Measurements from ENCODE around the gene CUEDC1.
"Not testable (repeated sequence)": the region's sequence is repeated elsewhere in the genome, so short reads cannot be mapped to it uniquely, and the experiment has no call there.

The CUEDC1 gene

GRCh38 chr17:57937492-57937891 is 17.7 kb downstream of the CUEDC1 start:
- no peak for DNase-seq

GRCh38 chr17:57935833-57936807 is 19.1 kb downstream of the CUEDC1 start:
- peak; percentile 65 for DNase-seq

- no peak for DNase-seq
Measured at GRCh38 chr17:57931488-57932137, 23.6 kb downstream of the CUEDC1 start.

DNA sequence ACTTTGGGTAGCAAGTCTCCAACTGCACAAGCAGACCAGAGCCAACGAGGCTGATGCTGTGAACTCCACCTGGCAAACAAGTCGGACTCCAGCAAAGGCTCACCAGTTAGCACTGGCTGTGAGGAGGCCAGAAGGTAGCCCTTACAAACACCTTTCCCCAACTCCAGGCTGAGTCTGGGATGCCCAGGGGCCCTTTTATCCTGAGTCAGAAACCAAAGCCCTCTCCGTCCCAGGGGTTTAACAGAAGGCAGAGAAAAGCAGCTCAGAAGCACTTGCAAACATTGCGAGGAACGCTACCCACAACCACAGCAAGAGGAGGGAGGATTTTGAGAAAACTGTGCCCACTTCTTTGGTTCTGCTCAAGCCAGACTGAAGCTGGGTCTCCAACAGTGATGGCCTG is 25.0 kb downstream of the CUEDC1 start:
- no peak for DNase-seq

- no peak for DNase-seq
Measured at GRCh38 chr17:57929386-57929785, 25.8 kb downstream of the CUEDC1 start.

- DNase-seq = no peak
Measured at GRCh38 chr17:57928928-57929327, 26.3 kb downstream of the CUEDC1 start.

DNA sequence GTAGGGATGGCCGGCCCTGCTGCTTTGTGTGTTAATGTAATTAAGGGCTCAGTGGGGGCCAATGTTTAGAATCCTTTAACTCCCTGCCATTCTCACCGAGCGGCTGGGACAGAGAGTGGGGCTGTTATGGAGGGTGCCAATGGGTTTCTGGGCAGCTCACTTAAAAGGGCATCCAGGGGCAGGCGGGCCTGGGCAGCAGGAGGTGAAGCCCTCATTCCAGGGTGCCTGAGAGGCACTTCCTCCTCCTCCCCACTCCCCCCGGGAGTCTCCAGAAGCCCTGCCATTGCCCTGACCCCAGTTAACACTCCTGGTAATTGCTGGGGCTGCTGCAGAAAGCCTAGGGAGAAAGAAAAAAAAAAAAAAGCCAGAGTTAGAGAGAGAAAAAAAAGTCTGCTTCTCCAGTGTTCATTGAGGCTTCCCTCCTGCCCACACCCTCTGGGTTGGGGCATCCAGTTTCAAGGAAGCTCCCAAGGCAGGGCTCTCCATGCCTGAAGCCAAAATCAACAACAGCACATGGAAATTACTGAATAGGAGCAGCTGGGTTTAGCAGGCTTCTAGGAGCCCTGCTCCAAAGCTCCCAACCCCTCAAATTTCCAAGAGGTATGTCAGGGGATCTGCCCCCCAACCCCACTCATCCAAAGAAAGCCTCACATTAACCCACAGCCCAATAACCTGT is 28.0 kb downstream of the CUEDC1 start:
- DNase-seq = peak; percentile 73

GRCh38 chr17:57926723-57927047 is 28.5 kb downstream of the CUEDC1 start:
- no peak for DNase-seq

DNA sequence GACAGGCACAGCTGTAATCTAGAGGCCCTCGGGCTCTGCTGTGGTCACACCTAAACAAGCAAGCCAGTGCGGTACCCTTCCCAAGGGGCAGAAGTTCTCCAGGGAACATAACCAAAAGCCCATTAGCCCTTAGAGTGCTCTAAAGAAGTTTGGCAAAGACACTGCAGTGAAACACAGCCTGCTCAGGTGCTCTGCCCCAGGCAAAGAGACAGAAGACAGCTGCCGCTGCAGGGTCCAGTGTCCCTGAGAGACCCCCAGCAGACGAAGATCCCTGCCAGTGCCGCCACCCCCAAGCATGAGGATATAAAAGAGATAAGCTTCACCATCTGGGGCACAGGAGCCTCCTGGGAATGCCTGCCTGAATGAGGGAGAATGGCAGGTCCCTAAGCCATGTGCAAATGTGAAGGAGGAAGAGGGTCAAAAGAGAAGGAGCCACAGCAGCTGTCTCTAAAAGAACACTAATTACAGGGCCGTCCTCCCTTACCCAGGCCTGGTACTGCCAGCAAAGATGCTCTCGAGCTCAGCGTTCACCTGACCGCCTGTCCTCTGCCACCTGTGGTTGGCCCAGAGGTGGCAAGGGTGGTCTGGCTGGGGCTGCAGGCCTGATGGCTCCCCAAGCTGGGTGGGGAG is 29.7 kb downstream of the CUEDC1 start:
- no peak for DNase-seq

- no peak for DNase-seq
Measured at GRCh38 chr17:57924677-57925076, 30.5 kb downstream of the CUEDC1 start.

GRCh38 chr17:57923182-57923872 is 31.9 kb downstream of the CUEDC1 start:
- no peak for DNase-seq

GRCh38 chr17:57922745-57923144 is 32.5 kb downstream of the CUEDC1 start:
- not testable (repeated sequence) for DNase-seq

DNA sequence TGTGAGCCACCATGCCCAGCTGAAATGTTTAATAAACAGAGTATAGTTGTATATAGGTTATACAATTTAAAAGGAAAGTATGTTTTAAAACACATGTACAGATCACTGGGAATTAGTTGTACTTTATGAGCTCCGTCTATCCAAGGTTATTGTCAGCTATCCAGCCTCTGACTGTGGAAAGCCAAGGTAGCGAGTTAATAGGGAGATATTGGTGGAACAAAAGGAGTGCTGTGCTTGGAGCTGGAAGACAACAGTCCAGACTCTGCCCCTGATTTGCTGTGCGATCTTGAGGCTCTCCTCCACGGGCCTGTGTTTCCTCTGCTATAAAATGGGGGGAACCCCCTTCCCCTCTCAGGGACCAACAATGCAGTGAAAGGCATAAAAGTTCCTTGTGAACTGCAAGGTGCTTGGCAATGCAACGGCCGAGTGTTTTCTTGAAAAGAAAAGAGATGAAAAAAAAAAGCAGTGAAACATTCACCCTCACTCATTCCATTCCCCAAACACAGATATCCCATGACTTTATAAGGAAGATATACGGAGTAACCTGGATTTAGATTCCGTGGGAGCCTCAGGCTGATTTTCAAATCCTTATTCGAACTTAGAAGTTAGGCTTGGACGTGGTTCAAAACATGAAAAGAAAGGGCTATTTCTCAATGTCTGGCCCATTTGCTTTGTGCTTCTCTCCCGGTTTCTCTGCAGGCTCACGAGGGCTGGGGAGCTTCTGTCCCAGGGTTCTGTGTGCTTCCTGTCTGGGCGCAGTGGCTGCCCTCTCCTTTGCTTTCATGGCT is 34.1 kb downstream of the CUEDC1 start:
- peak; percentile 44 for DNase-seq

DNA sequence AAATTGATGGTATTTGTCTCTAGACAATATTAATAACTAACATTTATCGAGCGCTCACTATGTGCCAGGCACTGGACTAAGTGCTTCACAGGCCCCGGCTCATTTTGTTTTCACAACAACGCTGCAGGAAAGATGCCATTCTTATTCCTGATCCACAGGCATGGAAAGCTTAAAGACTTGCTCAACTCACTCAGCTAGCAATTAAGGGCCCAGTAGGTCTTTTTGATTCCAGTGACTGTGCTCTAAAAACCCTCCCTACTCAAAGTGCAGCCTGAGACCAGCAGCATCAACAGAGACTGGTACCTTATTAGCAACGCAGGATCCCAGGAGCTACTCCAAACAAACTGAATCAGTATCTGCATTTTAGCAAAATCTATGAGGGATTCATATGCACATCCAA is 35.3 kb downstream of the CUEDC1 start:
- no peak for DNase-seq

GRCh38 chr17:57918017-57918895 is 37.0 kb downstream of the CUEDC1 start:
- peak; percentile 60 for DNase-seq

DNA sequence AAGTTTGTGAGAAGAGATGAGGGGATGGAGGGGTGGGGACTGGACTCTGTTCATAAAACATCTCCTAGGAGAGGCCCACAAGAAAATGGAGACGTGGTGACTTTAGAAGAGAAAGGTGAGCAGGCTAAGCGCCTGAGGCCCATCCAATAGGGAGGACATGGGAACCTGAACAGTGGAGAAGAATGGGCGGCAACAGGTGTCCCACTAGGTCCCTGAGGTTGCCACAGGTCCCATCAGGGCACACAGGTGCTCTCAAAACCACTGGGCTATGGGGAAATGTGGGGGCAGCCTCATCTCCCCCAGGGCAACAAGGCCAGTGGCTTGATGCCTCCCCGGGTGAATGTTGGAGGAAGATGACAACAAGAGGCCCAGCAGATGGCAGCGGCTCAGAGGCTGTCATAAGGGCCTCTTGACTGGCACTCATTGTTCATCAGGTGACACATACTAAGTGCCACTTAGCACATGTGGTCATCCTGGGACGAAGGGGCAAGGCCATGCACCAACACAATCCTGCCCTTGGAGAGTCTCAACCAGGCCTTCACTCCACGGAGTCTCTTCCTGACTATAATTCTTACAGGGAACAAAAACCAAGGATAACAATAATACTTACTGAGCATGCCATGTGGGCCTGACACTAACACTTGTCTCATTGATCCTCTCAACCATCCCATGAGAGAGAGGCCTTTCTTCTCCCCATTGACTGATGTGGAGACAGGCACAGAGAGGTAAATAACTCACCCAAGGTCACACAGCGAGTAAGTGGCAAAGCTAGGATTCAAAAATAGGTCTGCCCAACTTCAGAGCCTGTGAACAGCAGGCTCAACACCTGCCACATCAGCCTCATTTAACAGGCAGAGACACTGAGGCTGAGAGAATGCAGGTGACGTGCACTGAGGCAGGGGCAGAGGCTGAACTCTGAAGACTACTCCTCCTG is 38.0 kb downstream of the CUEDC1 start:
- DNase-seq = no peak

DNA sequence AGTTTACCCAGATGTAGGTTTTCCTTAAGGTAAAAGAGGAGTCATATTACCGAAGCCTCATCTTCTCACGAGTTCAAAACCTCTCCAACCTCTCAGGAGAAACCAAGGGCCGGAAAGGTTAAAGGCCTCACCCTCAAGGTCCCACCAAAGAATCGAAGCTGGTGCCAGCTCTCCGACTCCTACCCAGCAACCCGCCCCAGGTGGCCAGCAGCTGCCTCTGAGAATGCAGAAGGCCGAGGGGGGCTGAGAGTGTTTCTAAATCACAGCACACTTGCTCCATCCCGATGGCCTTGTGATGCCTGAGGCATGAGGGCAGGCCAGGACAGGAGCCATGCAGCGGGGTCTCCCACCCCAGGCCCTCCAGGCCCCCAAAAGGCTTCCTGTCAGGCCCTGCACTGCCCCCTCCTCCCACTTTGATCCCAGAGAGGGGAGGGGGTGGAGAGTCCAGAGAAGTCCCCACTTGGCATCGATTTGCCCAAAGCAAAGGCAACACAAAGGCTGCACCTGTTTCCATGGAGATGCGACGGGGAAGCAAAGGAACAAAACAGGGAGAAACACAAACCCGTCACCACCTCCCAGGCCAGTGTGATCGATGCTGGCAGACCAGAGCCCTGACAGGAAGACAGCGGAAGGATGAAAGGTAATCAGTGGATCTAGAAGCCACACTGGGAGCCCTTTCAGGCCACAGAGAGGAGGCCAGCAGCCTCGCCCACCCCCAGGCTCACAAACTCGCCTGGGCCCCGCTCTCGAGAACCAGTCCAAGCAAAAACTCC is 39.0 kb downstream of the CUEDC1 start:
- no peak for DNase-seq

GRCh38 chr17:57915544-57915943 is 39.7 kb downstream of the CUEDC1 start:
- DNase-seq = no peak
